Measurements from ENCODE around the gene FAIM2.

The FAIM2 gene

DNA sequence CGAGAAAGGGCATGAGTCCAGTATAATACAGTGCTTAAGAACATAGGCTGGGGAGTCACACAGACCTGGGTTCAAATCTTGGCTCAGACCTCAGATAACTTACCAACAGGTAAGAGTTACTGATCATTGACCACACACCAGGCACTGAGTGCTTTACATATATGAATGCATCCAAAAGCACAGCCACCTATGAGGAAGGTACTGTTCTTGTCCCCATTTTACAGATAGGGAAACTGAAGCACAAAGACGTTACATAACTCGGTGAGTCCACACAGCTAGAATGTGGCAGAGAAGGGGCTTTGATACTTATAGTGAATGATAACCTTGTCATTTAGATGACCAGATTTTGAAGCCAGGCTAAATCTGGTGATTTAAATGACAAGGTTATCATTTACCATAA lies 27.6 kb downstream of the FAIM2 start:
- no peak for DNase-seq (ENCODE audit: extremely low read depth, insufficient read length)
- TF ChIP-seq, protein P1, sequence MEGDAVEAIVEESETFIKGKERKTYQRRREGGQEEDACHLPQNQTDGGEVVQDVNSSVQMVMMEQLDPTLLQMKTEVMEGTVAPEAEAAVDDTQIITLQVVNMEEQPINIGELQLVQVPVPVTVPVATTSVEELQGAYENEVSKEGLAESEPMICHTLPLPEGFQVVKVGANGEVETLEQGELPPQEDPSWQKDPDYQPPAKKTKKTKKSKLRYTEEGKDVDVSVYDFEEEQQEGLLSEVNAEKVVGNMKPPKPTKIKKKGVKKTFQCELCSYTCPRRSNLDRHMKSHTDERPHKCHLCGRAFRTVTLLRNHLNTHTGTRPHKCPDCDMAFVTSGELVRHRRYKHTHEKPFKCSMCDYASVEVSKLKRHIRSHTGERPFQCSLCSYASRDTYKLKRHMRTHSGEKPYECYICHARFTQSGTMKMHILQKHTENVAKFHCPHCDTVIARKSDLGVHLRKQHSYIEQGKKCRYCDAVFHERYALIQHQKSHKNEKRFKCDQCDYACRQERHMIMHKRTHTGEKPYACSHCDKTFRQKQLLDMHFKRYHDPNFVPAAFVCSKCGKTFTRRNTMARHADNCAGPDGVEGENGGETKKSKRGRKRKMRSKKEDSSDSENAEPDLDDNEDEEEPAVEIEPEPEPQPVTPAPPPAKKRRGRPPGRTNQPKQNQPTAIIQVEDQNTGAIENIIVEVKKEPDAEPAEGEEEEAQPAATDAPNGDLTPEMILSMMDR (IDR thresholded peaks at IDR 0.05; ENCODE audit: insufficient read depth, low read length, poor library complexity, severe bottlenecking) = no peak
- Histone ChIP-seq H3K4me3 (replicated peaks; ENCODE audit: low read depth, low read length) (no peak overlapping the region), H3K27me3 (replicated peaks; ENCODE audit: control insufficient read depth, insufficient read depth, low read length) (no peaks in the 10 kb centered on the region; the same call in 1 of the 2 replicates), H3K36me3 (ENCODE audit: control insufficient read depth, insufficient read depth, low read length) (no peaks in the 10 kb centered on the region)

DNA sequence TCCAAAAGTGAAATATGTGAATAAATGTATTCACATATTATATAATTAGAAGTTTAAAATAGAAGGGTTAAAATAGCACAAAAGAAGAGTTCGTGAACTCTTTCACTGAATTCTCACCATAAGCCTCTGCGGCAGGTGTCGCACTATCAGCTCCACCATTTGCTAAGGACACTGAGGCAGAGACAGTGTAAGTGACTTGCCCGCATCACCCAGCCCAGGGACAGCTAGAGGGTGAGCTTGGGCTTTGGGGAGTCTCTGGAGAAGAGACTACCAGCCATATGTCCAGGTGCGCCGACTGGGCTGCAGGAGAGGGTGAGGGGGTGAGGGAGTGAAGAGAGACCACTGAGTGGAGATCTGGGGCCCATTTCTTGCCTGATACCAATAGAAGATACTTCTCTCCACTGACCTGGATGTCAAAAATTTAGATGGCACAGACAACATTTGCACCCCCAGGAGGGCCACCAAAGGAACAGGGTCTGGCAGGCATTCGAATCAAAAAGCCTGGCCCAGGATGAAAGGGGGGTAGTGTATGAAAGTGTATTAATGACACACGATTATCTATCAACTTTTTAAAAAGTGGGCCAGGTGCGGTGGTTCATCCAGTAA lies 28.5 kb downstream of the FAIM2 start:
- DNase-seq (ENCODE audit: extremely low read depth, insufficient read length) = no peak
- H3K36me3 ChIP-seq (ENCODE audit: control insufficient read depth, insufficient read depth, low read length) = no peaks in the 10 kb centered on the region
- TF ChIP-seq, protein P1 (IDR thresholded peaks at IDR 0.05; ENCODE audit: insufficient read depth, low read length, poor library complexity, severe bottlenecking) = no peak
- H3K4me3 ChIP-seq (replicated peaks; ENCODE audit: low read depth, low read length) = no peak overlapping the region
- H3K27me3 ChIP-seq (replicated peaks; ENCODE audit: control insufficient read depth, insufficient read depth, low read length) = no peaks in the 10 kb centered on the region; the same call in 1 of the 2 replicates

DNA sequence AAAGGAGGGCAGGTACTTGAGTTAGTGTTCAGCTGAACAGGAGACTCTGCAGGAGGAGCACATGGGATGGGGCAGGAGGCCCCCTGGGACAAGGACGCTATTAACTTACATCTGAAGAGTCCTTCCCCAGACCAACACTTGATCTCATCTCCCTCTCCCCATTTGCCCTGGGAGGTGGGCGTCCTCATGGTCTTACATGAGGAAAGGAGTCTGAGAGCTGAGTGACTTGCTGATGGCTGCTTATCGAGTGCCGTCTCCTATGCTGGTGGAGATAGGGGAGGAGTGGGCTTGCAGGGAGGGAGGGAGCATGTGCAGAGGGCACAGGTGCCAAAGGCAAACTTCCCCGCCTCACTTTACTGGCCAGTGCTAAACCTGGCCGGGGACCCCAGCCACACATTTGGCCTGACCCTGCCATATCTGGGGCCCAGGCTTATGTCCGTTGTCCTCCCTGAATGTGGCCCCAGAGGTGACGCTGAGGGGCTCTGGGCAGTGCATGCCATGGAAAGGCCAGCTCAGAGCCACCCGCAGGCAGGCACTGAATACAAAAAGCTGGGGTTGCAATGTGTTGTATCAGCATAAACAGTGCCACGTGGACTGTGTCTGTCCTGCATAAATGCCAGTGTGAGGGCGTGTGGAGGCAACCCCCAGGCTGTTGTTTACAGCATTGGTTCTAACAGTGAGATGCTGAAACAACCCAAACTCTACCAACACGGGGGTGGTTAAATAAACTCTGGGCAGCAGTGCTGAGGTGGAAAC lies 29.4 kb downstream of the FAIM2 start:
- Histone ChIP-seq H3K27me3 (replicated peaks; ENCODE audit: control insufficient read depth, insufficient read depth, low read length) (no peaks in the 10 kb centered on the region; the same call in 1 of the 2 replicates), H3K4me3 (replicated peaks; ENCODE audit: low read depth, low read length) (no peak overlapping the region), H3K36me3 (ENCODE audit: control insufficient read depth, insufficient read depth, low read length) (no peaks in the 10 kb centered on the region)
- DNase-seq (ENCODE audit: extremely low read depth, insufficient read length) = no peak
- TF ChIP-seq, protein P1 (IDR thresholded peaks at IDR 0.05; ENCODE audit: insufficient read depth, low read length, poor library complexity, severe bottlenecking) = no peak

DNA sequence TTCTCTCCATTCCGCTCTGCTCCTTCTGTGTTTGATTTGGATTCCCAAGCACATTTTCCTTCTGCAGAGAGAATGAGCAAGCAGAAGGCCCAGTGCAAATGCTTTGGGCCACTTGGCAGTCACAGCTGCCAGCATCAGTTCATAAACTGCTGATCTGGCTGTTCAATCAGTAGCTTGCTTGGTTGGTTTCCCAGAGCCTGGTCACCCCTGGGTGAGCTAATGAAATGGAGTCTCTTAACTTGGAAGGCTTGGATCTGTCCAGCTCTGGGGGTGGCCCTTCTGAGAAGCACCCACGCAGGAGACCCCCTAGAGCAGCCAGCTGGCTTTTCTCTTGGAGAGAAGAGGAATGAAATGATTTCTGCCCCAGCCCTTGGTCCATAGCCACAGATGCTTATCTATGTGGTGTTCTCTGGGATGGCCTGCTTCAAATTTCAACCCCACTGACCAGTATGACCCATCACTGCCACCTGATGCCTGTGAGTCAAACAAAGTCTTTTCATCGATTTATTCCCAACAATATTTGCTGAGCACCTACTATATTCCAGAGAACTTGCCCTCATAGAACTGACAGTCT lies 30.3 kb downstream of the FAIM2 start:
- Histone ChIP-seq H3K36me3 (ENCODE audit: control insufficient read depth, insufficient read depth, low read length) (no peaks in the 10 kb centered on the region), H3K27me3 (replicated peaks; ENCODE audit: control insufficient read depth, insufficient read depth, low read length) (no peaks in the 10 kb centered on the region; the same call in 1 of the 2 replicates), H3K4me3 (replicated peaks; ENCODE audit: low read depth, low read length) (no peak overlapping the region)
- no peak for DNase-seq (ENCODE audit: extremely low read depth, insufficient read length)
- TF ChIP-seq, protein P1 (IDR thresholded peaks at IDR 0.05; ENCODE audit: insufficient read depth, low read length, poor library complexity, severe bottlenecking) = no peak

DNA sequence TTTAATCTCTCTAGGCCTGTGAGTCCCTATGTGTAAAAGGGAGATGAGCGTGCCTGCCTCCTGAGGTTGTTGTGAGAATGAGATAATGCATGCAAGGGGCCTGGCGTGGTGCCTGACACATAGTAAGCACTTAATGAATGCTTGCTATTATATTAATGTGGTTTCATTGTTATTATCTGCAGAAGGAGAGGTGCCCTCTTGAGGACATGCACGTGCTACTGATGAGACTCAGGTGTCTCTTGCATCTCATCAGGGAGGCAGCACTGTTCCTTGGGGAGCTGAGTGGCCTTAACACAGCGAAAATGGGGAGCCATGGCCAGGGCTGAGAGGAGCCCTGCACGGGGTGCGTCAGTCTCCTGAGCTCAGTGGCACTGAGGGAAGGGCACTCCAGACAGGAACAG lies 30.9 kb downstream of the FAIM2 start:
- no peaks in the 10 kb centered on the region for H3K36me3 ChIP-seq (ENCODE audit: control insufficient read depth, insufficient read depth, low read length)
- H3K4me3 ChIP-seq (replicated peaks; ENCODE audit: low read depth, low read length) = no peak overlapping the region
- no peaks in the 10 kb centered on the region; the same call in 1 of the 2 replicates for H3K27me3 ChIP-seq (replicated peaks; ENCODE audit: control insufficient read depth, insufficient read depth, low read length)
- no peak for DNase-seq (ENCODE audit: extremely low read depth, insufficient read length)
- TF ChIP-seq, protein P1 (IDR thresholded peaks at IDR 0.05; ENCODE audit: insufficient read depth, low read length, poor library complexity, severe bottlenecking) = no peak

Measured in GM06990 (cell line).